Activated CD4-positive, alpha-beta T cell treated with anti-CD3 and anti-CD28 coated beads, Interleukin-2, amount 50 U/mL, for 16 hours (primary cell): ENCODE measurements around the gene GPX5.
"Not testable (repeated sequence)": the region's sequence is repeated elsewhere in the genome, so short reads cannot be mapped to it uniquely, and the experiment has no call there.

ENCODE experiments used
- DNase-seq: peaks from one replicate; pipeline ENCODE4 v3.0.0-alpha.2; 2020

GPX5 gene

GRCh38 chr6:28515676-28516075 lies 10.0 kb upstream of the GPX5 start, which contains the start of gene GPX6:
GPX6 (minus strand) TSS chr6:28515793; CDS start chr6:28515743, 50 bp downstream.
- DNase-seq, result no peak

- DNase-seq, result no peak
Measured at GRCh38 chr6:28517964-28518363, 7.7 kb upstream of the GPX5 start.

DNA sequence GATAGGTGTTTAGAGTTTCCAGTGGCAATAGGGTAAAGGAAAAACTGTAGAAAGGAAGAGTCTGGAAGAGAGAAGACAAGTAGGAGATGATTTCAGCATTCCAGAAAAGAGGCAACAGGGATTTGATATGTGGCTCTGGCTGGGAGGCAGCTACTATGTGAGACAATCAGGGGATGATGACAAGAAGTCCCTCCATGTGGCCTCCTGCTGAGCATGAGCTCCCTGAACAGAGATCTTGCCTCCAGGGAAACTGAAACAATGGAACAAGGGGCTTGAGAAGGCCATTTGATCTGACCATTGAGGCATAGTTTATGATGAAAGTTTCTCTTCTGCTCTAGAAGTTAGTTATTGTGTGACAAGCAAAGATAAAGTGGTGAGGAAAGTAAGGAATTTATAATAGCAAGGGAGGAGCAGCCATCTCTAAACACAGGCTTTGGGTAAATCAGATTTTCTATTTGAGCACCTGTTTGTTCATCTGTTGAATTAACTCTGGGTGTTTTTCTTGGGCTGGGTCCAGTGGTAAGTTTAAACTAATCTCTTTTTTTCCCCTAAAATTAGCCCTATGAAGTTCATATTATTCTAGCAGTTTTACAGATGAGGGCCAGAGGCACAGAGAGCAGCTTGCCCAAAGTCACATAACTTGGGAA lies 3.0 kb upstream of the GPX5 start:
- DNase-seq, result no peak

DNA sequence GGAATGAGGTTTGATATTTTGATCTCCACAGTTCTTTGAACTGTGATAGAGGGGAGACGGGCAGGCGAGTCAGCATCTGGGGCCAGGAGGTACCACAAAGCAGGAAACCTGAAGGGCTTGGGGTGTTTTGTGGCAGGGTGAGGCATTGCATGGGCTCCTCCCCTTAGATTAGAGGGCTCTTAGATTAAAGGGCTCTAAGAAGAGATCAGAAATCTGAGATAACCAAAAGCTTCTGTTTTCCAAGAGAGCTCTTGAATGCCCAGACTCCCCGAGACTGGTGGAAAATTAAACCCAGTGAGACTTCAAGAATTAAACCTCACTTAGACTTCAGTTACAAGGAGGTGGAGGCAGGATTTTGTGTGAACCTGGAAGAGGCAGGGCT lies 2.4 kb upstream of the GPX5 start:
- peak; percentile 8 for DNase-seq

GRCh38 chr6:28530777-28531176 lies 5.1 kb downstream of the GPX5 start:
- no peak for DNase-seq

DNA sequence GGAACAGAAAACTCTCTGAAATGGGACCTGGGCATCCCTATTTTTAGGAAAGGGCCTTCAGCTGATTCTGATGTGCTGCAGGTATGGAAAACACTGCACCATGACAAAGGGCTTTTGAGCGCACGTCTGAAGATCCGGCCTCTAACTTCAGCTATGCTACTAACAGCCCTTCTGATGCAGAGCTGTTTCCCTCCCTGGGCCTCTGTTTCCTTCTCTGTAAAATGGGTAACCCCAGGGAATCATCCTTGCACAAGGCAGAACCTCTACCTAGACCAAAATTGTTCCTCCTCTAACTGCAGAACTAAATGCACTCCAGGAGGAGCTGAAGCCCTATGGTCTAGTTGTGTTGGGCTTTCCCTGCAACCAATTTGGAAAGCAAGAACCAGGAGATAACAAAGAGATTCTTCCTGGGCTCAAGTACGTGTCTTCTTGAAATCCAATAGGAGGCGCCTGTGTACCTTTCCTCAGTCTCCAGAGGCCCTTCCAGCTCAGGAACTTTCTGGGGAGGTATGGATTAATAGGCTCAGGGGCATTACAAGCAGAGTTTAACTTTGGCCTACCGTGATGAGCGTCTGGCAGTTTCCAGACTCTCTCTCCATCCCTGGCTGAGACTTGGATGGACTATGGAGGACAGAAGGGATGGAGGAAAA lies 5.9 kb downstream of the GPX5 start:
- no peak for DNase-seq

GRCh38 chr6:28534306-28534705 lies 8.6 kb downstream of the GPX5 start:
- no peak for DNase-seq

- DNase-seq, result no peak
Measured at GRCh38 chr6:28534875-28535274, 9.2 kb downstream of the GPX5 start.

- peak; percentile 9 for DNase-seq
Measured at GRCh38 chr6:28537065-28537464, 11.4 kb downstream of the GPX5 start.

- peak; percentile 72 for DNase-seq
Measured at GRCh38 chr6:28537509-28538140, 11.9 kb downstream of the GPX5 start.

DNA sequence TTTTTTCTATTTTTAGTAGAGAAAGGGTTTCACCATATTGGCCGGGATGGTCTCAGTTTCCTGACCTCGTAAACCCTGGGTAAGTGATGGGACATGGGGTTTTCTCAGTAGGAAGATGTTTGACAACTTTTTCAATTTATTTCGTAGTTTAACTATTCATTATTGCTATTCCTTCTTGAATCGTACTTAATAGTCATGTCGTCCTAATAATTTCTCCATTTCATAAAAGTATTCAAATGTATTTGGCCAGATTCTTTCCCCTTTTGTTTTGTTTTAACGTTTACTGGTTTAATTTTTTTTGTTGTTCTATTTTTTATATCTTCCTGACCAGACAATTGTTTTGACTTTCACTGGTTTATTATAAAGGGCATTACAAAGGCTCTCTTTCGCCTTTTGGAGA lies 16.3 kb downstream of the GPX5 start:
- DNase-seq, result no peak

DNA sequence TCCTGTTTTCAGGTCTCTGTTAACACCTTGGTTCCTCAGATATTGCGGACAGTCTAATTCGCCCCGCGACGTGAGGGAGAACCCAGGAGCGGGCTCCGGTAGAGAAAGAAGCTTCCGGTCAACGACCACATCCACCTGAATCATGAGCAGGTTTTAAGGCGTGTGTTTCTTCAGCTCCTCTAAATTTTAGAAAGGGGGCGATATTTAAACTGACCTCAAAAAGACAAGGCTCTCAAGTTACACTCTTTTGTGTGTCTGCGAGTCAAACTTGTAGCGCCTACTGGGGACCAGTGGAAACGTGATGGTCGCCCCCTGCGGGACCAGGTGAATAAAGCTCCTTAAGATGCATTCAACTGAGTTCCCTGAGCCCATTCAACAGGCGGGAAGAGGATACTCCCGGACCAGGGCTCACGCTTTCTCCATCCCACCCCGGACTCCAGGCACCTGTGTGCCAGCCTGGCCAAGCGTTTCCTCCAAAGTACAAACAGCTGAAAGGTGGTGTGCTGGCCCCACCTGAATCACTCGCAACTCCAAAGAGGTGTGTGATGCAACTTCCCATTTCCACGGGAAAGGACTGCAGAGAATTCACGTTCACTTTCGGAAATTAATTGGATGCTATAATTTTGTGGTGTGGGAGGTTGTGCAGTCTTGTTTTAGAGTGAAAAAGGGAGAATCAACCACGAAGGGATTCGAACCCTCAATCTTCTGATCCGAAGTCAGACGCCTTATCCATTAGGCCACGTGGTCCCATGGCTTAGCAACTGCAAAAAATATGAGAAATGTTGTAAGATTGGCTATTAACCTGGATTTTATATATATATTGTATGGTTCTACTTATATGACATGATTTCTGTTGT lies 17.0 kb downstream of the GPX5 start:
- DNase-seq, result peak; percentile 85

DNA sequence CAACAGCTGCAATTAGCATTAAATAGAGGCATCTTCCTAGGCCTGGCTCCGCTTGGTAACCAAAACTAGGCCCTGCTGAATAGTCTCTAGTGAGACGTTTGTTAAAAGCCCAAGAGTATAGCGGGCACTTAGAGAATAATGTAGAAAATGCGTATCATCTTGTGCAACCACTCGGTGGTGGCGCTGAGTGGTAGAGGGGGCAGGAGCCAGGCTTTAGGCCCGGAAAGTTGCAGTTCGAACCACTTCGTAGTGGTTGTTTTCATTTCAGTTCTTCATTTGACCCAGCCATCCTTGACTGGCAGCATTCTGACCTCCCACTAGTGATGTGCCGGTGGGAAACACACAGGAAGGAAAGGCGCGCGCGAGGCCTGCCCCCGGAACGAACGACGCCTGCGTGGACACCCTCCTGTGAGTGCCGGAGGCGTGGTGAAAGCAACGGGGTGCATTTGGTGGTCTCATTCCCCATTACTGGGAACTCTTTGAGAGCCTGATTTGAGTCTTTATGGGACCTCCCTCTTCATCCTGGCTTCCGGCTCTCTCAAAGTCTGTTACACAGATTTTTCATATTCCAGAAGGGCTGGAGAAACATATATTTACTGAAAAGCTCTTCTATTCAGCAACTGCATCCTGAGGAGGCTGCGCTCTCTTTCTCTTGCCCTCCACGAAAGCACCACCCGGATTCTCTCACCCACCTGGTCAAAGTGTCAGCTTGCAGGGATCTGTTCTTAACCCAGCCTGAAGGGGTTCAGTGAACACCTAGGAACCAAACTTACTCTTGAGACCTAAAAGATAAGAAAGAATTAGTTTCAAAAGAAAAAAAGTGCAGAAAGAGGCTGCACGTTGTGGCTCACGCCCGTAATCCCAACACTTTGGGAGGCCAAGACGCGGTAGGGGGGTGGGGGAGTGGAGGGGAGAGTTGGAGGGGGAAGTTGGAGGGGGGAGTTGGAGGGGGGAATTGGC lies 18.2 kb downstream of the GPX5 start:
- peak; percentile 5 for DNase-seq

DNA sequence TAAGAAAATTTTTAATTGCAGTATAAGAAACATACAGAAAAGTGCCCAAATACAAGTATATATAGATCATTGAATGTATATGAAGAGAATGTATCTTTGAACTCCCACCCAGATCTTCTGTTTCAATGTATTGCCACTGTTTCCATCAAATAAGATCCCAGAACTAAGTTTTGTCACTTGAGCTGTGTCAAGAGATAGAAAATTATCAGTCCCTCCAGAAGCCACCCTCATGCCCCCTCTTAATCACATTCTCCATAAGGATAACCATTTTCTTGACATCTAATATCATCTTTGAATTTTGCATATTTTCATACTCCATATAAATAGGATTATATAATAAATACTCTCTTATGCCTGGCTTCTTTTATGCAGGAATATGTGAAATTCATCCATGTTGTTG lies 20.3 kb downstream of the GPX5 start:
- DNase-seq, result no peak

DNA sequence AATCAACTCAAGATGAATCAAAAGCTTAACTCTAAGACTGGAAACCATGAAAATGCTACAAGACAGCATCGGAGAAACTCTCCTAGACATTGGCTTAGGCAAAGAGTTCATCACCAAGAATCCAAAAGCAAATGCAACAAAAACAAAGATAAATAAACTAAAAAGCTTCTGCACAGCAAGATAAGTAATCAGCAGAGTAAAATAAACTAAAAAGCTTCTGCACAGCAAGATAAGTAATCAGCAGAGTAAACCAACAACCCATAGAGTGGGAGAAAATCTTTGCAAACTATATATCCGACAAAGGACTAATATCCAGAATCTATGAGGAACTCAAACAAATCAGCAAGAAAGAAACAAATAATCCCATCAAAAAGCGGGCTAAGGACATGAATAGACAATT lies 21.3 kb downstream of the GPX5 start:
- DNase-seq, result not testable (repeated sequence)

- no peak for DNase-seq
Measured at GRCh38 chr6:28551891-28552666, 26.4 kb downstream of the GPX5 start.

- DNase-seq, result no peak
Measured at GRCh38 chr6:28553384-28553985, 27.8 kb downstream of the GPX5 start.

DNA sequence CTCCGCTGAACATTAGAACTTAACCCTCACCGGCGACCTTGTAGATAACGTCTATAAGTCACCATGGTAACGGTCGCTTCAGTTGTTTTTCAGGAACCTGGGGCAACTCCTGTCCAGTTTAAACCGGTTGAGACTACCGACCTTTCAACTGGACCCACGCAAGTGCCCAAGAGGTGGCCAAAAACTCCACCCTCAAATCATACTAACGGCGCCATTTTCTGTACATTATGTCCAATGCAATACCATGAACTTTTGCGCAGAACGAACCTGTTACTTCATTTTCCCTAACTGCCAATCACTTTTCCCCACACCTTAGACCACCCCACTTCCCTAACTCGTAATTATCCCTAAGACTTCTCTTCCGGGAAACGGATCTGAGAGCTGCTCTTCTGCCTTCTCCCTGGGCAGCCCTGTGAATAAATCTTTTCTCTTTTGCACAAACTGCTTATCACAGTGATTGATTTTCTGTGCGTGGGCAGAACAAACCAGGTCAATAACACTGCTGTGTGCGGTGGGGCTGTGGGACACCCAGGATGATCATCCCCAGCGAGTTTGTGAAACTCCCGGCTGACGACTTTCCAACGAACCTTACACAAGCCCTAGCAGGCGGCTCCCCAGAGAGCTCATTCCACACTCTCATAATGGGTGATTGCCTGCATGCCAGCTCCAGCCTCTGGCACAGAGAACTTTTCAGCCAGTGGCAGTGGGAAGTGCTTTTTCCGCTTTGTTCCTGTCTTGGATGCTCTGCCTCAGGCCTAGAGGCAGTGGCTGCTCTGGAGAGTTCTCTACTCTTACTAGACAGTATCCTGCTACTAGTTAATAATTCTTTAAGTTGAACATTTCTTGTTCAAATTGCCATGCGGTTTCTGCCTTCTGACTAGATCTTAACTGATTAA lies 28.6 kb downstream of the GPX5 start:
- DNase-seq, result no peak

DNA sequence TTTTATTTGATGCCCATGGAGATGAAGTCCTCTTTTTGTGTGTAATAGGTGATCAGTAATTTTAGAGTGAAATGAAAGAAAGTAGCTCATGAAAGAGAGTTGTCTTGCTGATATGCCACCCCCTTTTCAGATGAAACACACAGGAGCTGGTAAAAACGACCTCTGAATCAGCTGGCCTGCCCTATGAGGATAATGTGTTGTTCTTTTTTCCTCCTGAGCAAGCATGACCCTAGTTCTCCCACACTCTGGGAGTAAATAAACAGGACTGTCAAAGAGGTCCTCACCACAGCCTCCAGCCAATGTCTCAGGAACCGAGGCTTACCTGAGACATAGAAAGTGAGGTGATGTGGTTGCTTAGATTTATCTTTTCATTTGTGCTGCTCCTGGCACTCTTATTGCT lies 29.5 kb downstream of the GPX5 start:
- no peak for DNase-seq

GRCh38 chr6:28558629-28559028 lies 32.9 kb downstream of the GPX5 start:
- no peak for DNase-seq
